ENCODE results near the gene GGACT.
A peak's percentile ranks its signal among the peaks of the same experiment; 100 is the strongest.

GGACT gene

GRCh38 chr13:100523411-100523810 lies 65.2 kb downstream of the GGACT start:
- Histone ChIP-seq H3K4me1 (ENCODE audit: low read length) (peaks cover 22% of the 10 kb centered on the region), H4K20me1 (ENCODE audit: insufficient read depth, low read length) (no peaks in the 10 kb centered on the region), H3K9ac (ENCODE audit: low read length) (no peak overlapping the region), H2AFZ (ENCODE audit: low read depth, low read length) (no peak overlapping the region), H3K9me3 (ENCODE audit: insufficient read depth, low read length) (no peaks in the 10 kb centered on the region), H3K4me3 (ENCODE audit: low read length) (no peak overlapping the region), H3K27ac (ENCODE audit: low read length) (no peak overlapping the region), H3K79me2 (ENCODE audit: low read length) (no peaks in the 10 kb centered on the region), H3K36me3 (replicated peaks; ENCODE audit: low read depth, low read length) (no peaks in the 10 kb centered on the region), H3K4me2 (ENCODE audit: low read length) (no peak overlapping the region), H3K27me3 (ENCODE audit: low read depth, low read length) (peaks cover 4% of the 10 kb centered on the region; the same call in 1 of the 2 replicates)
- TF ChIP-seq CTCF (IDR thresholded peaks at IDR 0.05; ENCODE audit: low read depth, low read length) (no peak), EZH2phosphoT487 (IDR thresholded peaks at IDR 0.05; ENCODE audit: low read depth) (no peak)

GRCh38 chr13:100522618-100523309 lies 65.8 kb downstream of the GGACT start:
- H4K20me1 ChIP-seq (ENCODE audit: insufficient read depth, low read length): no peaks in the 10 kb centered on the region
- H3K4me3 ChIP-seq (ENCODE audit: low read length): 0 out of 2 replicates have a peak overlapping the region, but pooled peaks have one; percentile 73
- TF ChIP-seq EZH2phosphoT487 (IDR thresholded peaks at IDR 0.05; ENCODE audit: low read depth) (no peak), CTCF (IDR thresholded peaks at IDR 0.05; ENCODE audit: low read depth, low read length) (no peak)
- peaks cover 4% of the 10 kb centered on the region; the same call in 1 of the 2 replicates for H3K27me3 ChIP-seq (ENCODE audit: low read depth, low read length)
- no peaks in the 10 kb centered on the region for H3K9me3 ChIP-seq (ENCODE audit: insufficient read depth, low read length)
- H3K27ac ChIP-seq (ENCODE audit: low read length): no peak overlapping the region
- peak overlapping the region; percentile 82 for H3K4me2 ChIP-seq (ENCODE audit: low read length)
- no peak overlapping the region for H2AFZ ChIP-seq (ENCODE audit: low read depth, low read length)
- H3K79me2 ChIP-seq (ENCODE audit: low read length): no peaks in the 10 kb centered on the region
- H3K9ac ChIP-seq (ENCODE audit: low read length): no peak overlapping the region
- peaks cover 26% of the 10 kb centered on the region for H3K4me1 ChIP-seq (ENCODE audit: low read length)
- H3K36me3 ChIP-seq (replicated peaks; ENCODE audit: low read depth, low read length): no peaks in the 10 kb centered on the region

GRCh38 chr13:100521851-100522617 lies 66.6 kb downstream of the GGACT start:
- no peak overlapping the region for H2AFZ ChIP-seq (ENCODE audit: low read depth, low read length)
- H3K4me2 ChIP-seq (ENCODE audit: low read length): peak overlapping the region; percentile 82
- no peaks in the 10 kb centered on the region for H4K20me1 ChIP-seq (ENCODE audit: insufficient read depth, low read length)
- H3K36me3 ChIP-seq (replicated peaks; ENCODE audit: low read depth, low read length): no peaks in the 10 kb centered on the region
- peak overlapping the region; percentile 73 for H3K4me3 ChIP-seq (ENCODE audit: low read length)
- H3K9ac ChIP-seq (ENCODE audit: low read length): 0 out of 2 replicates have a peak overlapping the region, but pooled peaks have one; percentile 20
- H3K27me3 ChIP-seq (ENCODE audit: low read depth, low read length): peaks cover 4% of the 10 kb centered on the region; the same call in 1 of the 2 replicates
- H3K79me2 ChIP-seq (ENCODE audit: low read length): no peaks in the 10 kb centered on the region
- H3K4me1 ChIP-seq (ENCODE audit: low read length): peaks cover 34% of the 10 kb centered on the region
- H3K27ac ChIP-seq (ENCODE audit: low read length): no peak overlapping the region
- TF ChIP-seq CTCF (IDR thresholded peaks at IDR 0.05; ENCODE audit: low read depth, low read length): no peak
- TF ChIP-seq EZH2phosphoT487 (IDR thresholded peaks at IDR 0.05; ENCODE audit: low read depth): no peak
- H3K9me3 ChIP-seq (ENCODE audit: insufficient read depth, low read length): no peaks in the 10 kb centered on the region

Measured in OCI-LY3 (cell line).